IMR-90 (cell line): ENCODE measurements around the gene MRAP. TPM values are rescaled to one million over a fixed set of nuclear protein-coding genes. Genes with fewer than 3 reads are reported as not detected.

Experiments
- ATAC-seq: fragments of 200-7000 bp; cut with Tn5 transposase; 2 replicates; pipeline ENCODE4 v1.9.1; 2020; ENCODE audit warnings: low read depth, mild to moderate bottlenecking, moderate library complexity
- BruUV-seq: library from RNA; stranded (reverse); fragments of 400-500 nt; replicated peaks from 2 replicates; lab custom pipeline; 2021; lab: Mats Ljungman, UMichigan
- CTCF ChIA-PET: fragments of 300-600 bp; formaldehyde crosslinking; extraction: SDS; loops from one replicate; lab custom pipeline; 2021; ENCODE audit warnings: antibody characterized with exemption; lab: Yijun Ruan, JAX
- POLR2A ChIA-PET: fragments of 300-600 bp; sonication (Branson Sonifier 250); formaldehyde crosslinking; loops from one replicate; lab custom pipeline; 2022; ENCODE audit warnings: antibody characterized with exemption; ENCODE audit not compliant: unreplicated experiment; lab: Charles Lee
- DNase-seq: peaks from one replicate; pipeline ENCODE4 v3.0.0; 2013
- H2AFZ ChIP-seq: replicated peaks from 2 replicates; pipeline ENCODE3; 2013; ENCODE audit warnings: low read length, mild to moderate bottlenecking; ENCODE audit not compliant: poor library complexity
- H2AK5ac ChIP-seq: 2 replicates; pipeline ENCODE4 v1.6.1; 2013; ENCODE audit warnings: low read depth, low read length, inconsistent platforms
- H2AK9ac ChIP-seq: replicated peaks from 2 replicates; pipeline ENCODE3; 2013; ENCODE audit warnings: mild to moderate bottlenecking, low read depth, low read length, moderate library complexity; ENCODE audit not compliant: poor library complexity
- H2BK120ac ChIP-seq: 2 replicates; pipeline ENCODE4 v1.6.1; 2013; ENCODE audit warnings: low read depth, low read length, inconsistent platforms
- H2BK15ac ChIP-seq: 3 replicates; pipeline ENCODE4 v1.6.1; 2013; ENCODE audit warnings: low read depth, low read length, inconsistent platforms
- H2BK20ac ChIP-seq: 2 replicates; pipeline ENCODE4 v1.6.1; 2013; ENCODE audit warnings: low read depth, mild to moderate bottlenecking, inconsistent platforms, low read length, moderate library complexity
- H2BK5ac ChIP-seq: 2 replicates; pipeline ENCODE4 v1.6.1; 2013; ENCODE audit warnings: mild to moderate bottlenecking, low read depth, low read length, inconsistent platforms; ENCODE audit not compliant: poor library complexity, severe bottlenecking
- H3K14ac ChIP-seq: replicated peaks from 2 replicates; pipeline ENCODE4 v1.6.1; 2013; ENCODE audit warnings: low read depth, low read length, inconsistent platforms
- H3K18ac ChIP-seq: 2 replicates; pipeline ENCODE4 v1.6.1; 2013; ENCODE audit warnings: low read depth, low read length, control low read depth
- H3K23ac ChIP-seq: 2 replicates; pipeline ENCODE4 v1.6.1; 2013; ENCODE audit warnings: low read depth, low read length, inconsistent platforms
- H3K27ac ChIP-seq: 2 replicates; pipeline ENCODE4 v1.5.1; 2013; ENCODE audit warnings: mild to moderate bottlenecking, control low read depth, low read length; ENCODE audit not compliant: insufficient read depth
- H3K27me3 ChIP-seq: 2 replicates; pipeline ENCODE4 v1.6.1; 2013; ENCODE audit warnings: low read length; ENCODE audit not compliant: control insufficient read depth, insufficient read depth
- H3K36me3 ChIP-seq: 2 replicates; pipeline ENCODE4 v1.6.1; 2013; ENCODE audit warnings: low read length, mixed read lengths; ENCODE audit not compliant: control insufficient read depth, insufficient read depth
- H3K4ac ChIP-seq: 2 replicates; pipeline ENCODE4 v1.6.1; 2013; ENCODE audit warnings: low read depth, low read length, inconsistent platforms
- H3K4me1 ChIP-seq: 2 replicates; pipeline ENCODE4 v1.6.1; 2013; ENCODE audit warnings: low read length, mixed read lengths; ENCODE audit not compliant: control insufficient read depth, insufficient read depth
- H3K4me2 ChIP-seq: 2 replicates; pipeline ENCODE4 v1.6.1; 2013; ENCODE audit warnings: low read depth, mild to moderate bottlenecking, control low read depth, low read length, moderate library complexity
- H3K4me3 ChIP-seq: 2 replicates; pipeline ENCODE4 v1.5.1; 2013; ENCODE audit warnings: low read depth, mild to moderate bottlenecking, control low read depth, low read length, moderate library complexity; ENCODE audit not compliant: insufficient read depth
- H3K56ac ChIP-seq: 2 replicates; pipeline ENCODE4 v1.6.1; 2013; ENCODE audit warnings: low read length, inconsistent platforms; ENCODE audit not compliant: insufficient read depth; ENCODE audit errors: extremely low read depth
- H3K79me1 ChIP-seq, 2 experiments: 2 replicates each; pipeline ENCODE4 v1.6.1; 2013; ENCODE audit warnings: low read length in 2 of 2, inconsistent platforms in 1 of 2, low read depth in 1 of 2
- H3K9ac ChIP-seq: 2 replicates; pipeline ENCODE4 v1.6.1; 2013; ENCODE audit warnings: low read depth, low read length, control low read depth
- H3K9me1 ChIP-seq: 2 replicates; pipeline ENCODE4 v1.6.1; 2013; ENCODE audit warnings: low read length, inconsistent platforms; ENCODE audit not compliant: insufficient read depth
- H3K9me3 ChIP-seq: 2 replicates; pipeline ENCODE4 v1.6.1; 2013; ENCODE audit warnings: low read length; ENCODE audit not compliant: control insufficient read depth, insufficient read depth
- H4K20me1 ChIP-seq: 2 replicates; pipeline ENCODE4 v1.6.1; 2013; ENCODE audit warnings: low read length, inconsistent platforms; ENCODE audit not compliant: insufficient read depth
- H4K5ac ChIP-seq: 2 replicates; pipeline ENCODE4 v1.6.1; 2013; ENCODE audit warnings: mild to moderate bottlenecking, low read depth, low read length, control low read depth
- H4K8ac ChIP-seq, 2 experiments: 2 replicates each; pipeline ENCODE4 v1.6.1; 2013; ENCODE audit warnings: low read depth in 2 of 2, low read length in 2 of 2, control low read depth in 1 of 2, inconsistent platforms in 1 of 2
- H4K91ac ChIP-seq: 2 replicates; pipeline ENCODE4 v1.6.1; 2013; ENCODE audit warnings: low read depth, low read length, inconsistent platforms; ENCODE audit not compliant: insufficient read depth
- BHLHE40 ChIP-seq: fragments of 150-350 bp; IDR thresholded peaks from 2 replicates; pipeline ENCODE4 v1.6.1; 2016; ENCODE audit warnings: mild to moderate bottlenecking, low read depth, low read length
- CEBPB ChIP-seq: IDR thresholded peaks from 2 replicates; pipeline ENCODE4 v1.6.1; 2012; ENCODE audit warnings: low read depth, low read length, improper control_type of control experiment
- CHD1 ChIP-seq: IDR thresholded peaks from 2 replicates; pipeline ENCODE4 v1.6.1; 2012; ENCODE audit warnings: low read depth, low read length, improper control_type of control experiment
- FOS ChIP-seq: fragments of 150-350 bp; IDR thresholded peaks from 2 replicates; pipeline ENCODE4 v1.6.1; 2016; ENCODE audit warnings: low read depth, low read length
- MAFK ChIP-seq: IDR thresholded peaks from 2 replicates; pipeline ENCODE4 v1.6.1; 2012; ENCODE audit warnings: low read depth, low read length, improper control_type of control experiment
- MAZ ChIP-seq: IDR thresholded peaks from 2 replicates; pipeline ENCODE4 v1.6.1; 2012; ENCODE audit warnings: low read depth, mild to moderate bottlenecking, low read length, improper control_type of control experiment, moderate library complexity, borderline replicate concordance
- MXI1 ChIP-seq: IDR thresholded peaks from 2 replicates; pipeline ENCODE4 v1.6.1; 2012; ENCODE audit warnings: low read depth, mild to moderate bottlenecking, low read length, moderate library complexity, borderline replicate concordance
- NFE2L2 ChIP-seq: fragments of 150-350 bp; IDR thresholded peaks from 2 replicates; pipeline ENCODE4 v1.6.1; 2016; ENCODE audit warnings: low read depth, mild to moderate bottlenecking, low read length
- POLR2A ChIP-seq: IDR thresholded peaks from 2 replicates; pipeline ENCODE4 v1.6.1; 2012; ENCODE audit warnings: mild to moderate bottlenecking, low read depth, low read length
- RAD21 ChIP-seq: IDR thresholded peaks from 2 replicates; pipeline ENCODE4 v1.6.1; 2012; ENCODE audit warnings: low read length, improper control_type of control experiment
- RCOR1 ChIP-seq: IDR thresholded peaks from 2 replicates; pipeline ENCODE4 v1.6.1; 2012; ENCODE audit warnings: mild to moderate bottlenecking, low read length, improper control_type of control experiment; ENCODE audit not compliant: insufficient replicate concordance
- RFX5 ChIP-seq: IDR thresholded peaks from 2 replicates; pipeline ENCODE4 v1.8.0; 2012; ENCODE audit warnings: low read depth, mild to moderate bottlenecking, low read length, moderate library complexity
- SMC3 ChIP-seq: fragments of 150-350 bp; IDR thresholded peaks from 2 replicates; pipeline ENCODE4 v1.6.1; 2016; ENCODE audit warnings: low read depth, mild to moderate bottlenecking, antibody characterized with exemption, low read length, moderate library complexity
- WGBS, 2 experiments: methylation state at CpG; one replicate each; pipeline versions ENCODE4 v1.1.5 to v1.1.7; 2013; ENCODE audit warnings: missing lambda C conversion rate in 2 of 2; ENCODE audit not compliant: insufficient read length in 1 of 2; ENCODE audit errors: extremely low coverage in 2 of 2; 5-methylcytosine and 5-hydroxymethylcytosine counted together
- dilution Hi-C: fragments of 300-500 bp; cut with HindIII; formaldehyde crosslinking; loops from one replicate; pipeline ENCODE4 v1.14.3; 2018; ENCODE audit warnings: low sequenced_read_pairs; ENCODE audit not compliant: unreplicated experiment
- in situ Hi-C: fragments of 300-500 bp; cut with MboI; formaldehyde crosslinking; loops from 3 replicates; pipeline ENCODE4 v1.14.3; 2019; ENCODE audit warnings: low sequenced_read_pairs, inconsistent platforms, mixed read lengths
- intact Hi-C: fragments of 100-400 bp; cut with micrococcal nuclease; formaldehyde crosslinking; loops from 2 replicates; pipeline ENCODE4 v1.10.0; 2022
- polyA plus RNA-seq, 3 experiments: library from polyadenylated mRNA; depleted of rRNA; stranded (reverse); fragments of >200 nt; gene quantifications; 2 replicates each; pipeline ENCODE4 v1.2.3, GENCODE V29; 2012; ENCODE audit warnings: low replicate concordance in 1 of 3
- total RNA-seq: library from RNA; depleted of rRNA; stranded (reverse); fragments of >200 nt; gene quantifications from 2 replicates; pipeline ENCODE4 v1.2.3, GENCODE V29; 2012
- TF ChIP-seq, protein P1 (sequence below): conservative IDR thresholded peaks from 2 replicates; pipeline ENCODE4 v1.5.1; 2012; ENCODE audit warnings: mild to moderate bottlenecking, low read depth, low read length, improper control_type of control experiment
- TF ChIP-seq, protein P2 (sequence below): fragments of 150-350 bp; IDR thresholded peaks from 2 replicates; pipeline ENCODE4 v1.6.1; 2016; ENCODE audit warnings: low read depth, mild to moderate bottlenecking, low read length, moderate library complexity, borderline replicate concordance
- TF ChIP-seq, protein P3 (sequence below): fragments of 150-350 bp; IDR thresholded peaks from 2 replicates; pipeline ENCODE4 v1.6.1; 2017; ENCODE audit warnings: mild to moderate bottlenecking, antibody characterized with exemption, low read length, low read depth

The MRAP gene
- total and polyA plus RNA-seq, 2 of the 4 experiments (the other 2 are of a cell fraction) = not detected

DNA sequence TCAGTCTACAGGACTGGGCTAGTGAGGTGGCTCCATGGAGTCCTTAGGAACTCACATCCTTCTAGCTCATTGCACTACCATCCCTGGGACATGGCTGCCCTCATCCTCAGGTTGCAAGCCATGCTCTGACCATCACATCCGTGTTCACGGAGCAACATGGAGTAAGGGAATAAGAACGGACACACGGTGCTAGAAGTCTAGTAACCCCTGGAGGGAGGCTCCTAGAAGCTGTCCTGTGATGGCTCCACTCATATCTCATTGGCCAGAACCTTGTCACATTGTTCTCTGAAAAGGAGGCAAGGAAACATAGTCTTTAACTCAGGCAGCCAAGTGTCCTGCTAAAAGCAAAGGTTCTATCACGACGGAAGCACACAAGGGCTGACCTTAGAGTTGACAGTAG is 3.9 kb downstream of the MRAP start:
- ChIA-PET POLR2A (no interaction called here), CTCF (no interaction called here)
- no peak for ATAC-seq

More for the DNA sequence above, 3.9 kb downstream of the MRAP start:
- H3K23ac ChIP-seq = no peak overlapping the region
- no peak overlapping the region for H3K56ac ChIP-seq
- H3K4me3 ChIP-seq = no peak overlapping the region
- TF ChIP-seq NFE2L2 (no peak), POLR2A (no peak), RCOR1 (no peak), BHLHE40 (no peak), RFX5 (no peak), CHD1 (no peak), FOS (no peak), CEBPB (no peak), SMC3 (no peak), MXI1 (no peak), MAFK (no peak), MAZ (no peak), RAD21 (no peak)
- TF ChIP-seq, protein P1, sequence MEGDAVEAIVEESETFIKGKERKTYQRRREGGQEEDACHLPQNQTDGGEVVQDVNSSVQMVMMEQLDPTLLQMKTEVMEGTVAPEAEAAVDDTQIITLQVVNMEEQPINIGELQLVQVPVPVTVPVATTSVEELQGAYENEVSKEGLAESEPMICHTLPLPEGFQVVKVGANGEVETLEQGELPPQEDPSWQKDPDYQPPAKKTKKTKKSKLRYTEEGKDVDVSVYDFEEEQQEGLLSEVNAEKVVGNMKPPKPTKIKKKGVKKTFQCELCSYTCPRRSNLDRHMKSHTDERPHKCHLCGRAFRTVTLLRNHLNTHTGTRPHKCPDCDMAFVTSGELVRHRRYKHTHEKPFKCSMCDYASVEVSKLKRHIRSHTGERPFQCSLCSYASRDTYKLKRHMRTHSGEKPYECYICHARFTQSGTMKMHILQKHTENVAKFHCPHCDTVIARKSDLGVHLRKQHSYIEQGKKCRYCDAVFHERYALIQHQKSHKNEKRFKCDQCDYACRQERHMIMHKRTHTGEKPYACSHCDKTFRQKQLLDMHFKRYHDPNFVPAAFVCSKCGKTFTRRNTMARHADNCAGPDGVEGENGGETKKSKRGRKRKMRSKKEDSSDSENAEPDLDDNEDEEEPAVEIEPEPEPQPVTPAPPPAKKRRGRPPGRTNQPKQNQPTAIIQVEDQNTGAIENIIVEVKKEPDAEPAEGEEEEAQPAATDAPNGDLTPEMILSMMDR = no peak
- TF ChIP-seq, protein P2, sequence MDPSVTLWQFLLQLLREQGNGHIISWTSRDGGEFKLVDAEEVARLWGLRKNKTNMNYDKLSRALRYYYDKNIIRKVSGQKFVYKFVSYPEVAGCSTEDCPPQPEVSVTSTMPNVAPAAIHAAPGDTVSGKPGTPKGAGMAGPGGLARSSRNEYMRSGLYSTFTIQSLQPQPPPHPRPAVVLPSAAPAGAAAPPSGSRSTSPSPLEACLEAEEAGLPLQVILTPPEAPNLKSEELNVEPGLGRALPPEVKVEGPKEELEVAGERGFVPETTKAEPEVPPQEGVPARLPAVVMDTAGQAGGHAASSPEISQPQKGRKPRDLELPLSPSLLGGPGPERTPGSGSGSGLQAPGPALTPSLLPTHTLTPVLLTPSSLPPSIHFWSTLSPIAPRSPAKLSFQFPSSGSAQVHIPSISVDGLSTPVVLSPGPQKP = no peak
- TF ChIP-seq, protein P3, sequence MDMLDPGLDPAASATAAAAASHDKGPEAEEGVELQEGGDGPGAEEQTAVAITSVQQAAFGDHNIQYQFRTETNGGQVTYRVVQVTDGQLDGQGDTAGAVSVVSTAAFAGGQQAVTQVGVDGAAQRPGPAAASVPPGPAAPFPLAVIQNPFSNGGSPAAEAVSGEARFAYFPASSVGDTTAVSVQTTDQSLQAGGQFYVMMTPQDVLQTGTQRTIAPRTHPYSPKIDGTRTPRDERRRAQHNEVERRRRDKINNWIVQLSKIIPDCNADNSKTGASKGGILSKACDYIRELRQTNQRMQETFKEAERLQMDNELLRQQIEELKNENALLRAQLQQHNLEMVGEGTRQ = no peak
- no peak overlapping the region for H2BK15ac ChIP-seq
- no peak overlapping the region for H4K91ac ChIP-seq
- no peak overlapping the region for H2AK9ac ChIP-seq
- no peak overlapping the region for H4K8ac ChIP-seq
- H3K4me2 ChIP-seq = no peak overlapping the region
- no CpG with 5 or more reads among the region's 6 CpGs for WGBS, 2 experiments
- no peak overlapping the region for H2BK120ac ChIP-seq
- no peak for DNase-seq
- H3K4me1 ChIP-seq = peaks cover 2% of the 10 kb centered on the region; the same call in 1 of the 2 replicates
- no peak overlapping the region for H2AFZ ChIP-seq
- in situ Hi-C loops = no loop called here
- no peaks in the 10 kb centered on the region for H4K20me1 ChIP-seq
- H3K9me1 ChIP-seq = peaks cover 9% of the 10 kb centered on the region
- no peak overlapping the region for H3K14ac ChIP-seq
- no peak overlapping the region for H2AK5ac ChIP-seq
- 0 out of 4 replicates have a peak, but pooled peaks cover 0 to 4% of the 10 kb centered on the region in 2 experiments for H3K79me1 ChIP-seq
- dilution Hi-C loops = no loop called here
- H4K5ac ChIP-seq = no peak overlapping the region
- no peak overlapping the region for H2BK20ac ChIP-seq
- no peak overlapping the region for H2BK5ac ChIP-seq
- H3K36me3 ChIP-seq = peaks cover 11% of the 10 kb centered on the region
- H3K4ac ChIP-seq = no peak overlapping the region
- no peak overlapping the region for H3K18ac ChIP-seq
- intact Hi-C loops = no loop called here
- BruUV-seq = no TSS peak
- H3K27me3 ChIP-seq = no peaks in the 10 kb centered on the region
- H3K27ac ChIP-seq = no peak overlapping the region
- no peak overlapping the region for H3K9ac ChIP-seq
- no peaks in the 10 kb centered on the region for H3K9me3 ChIP-seq
